GM18517 (cell line): ENCODE data around the gene GARIN5B.
"Not testable (repeated sequence)": the region's sequence is repeated elsewhere in the genome, so short reads cannot be mapped to it uniquely, and the experiment has no call there.

ENCODE experiments used
- ATAC-seq: cut with Tn5 transposase; IDR thresholded peaks from one replicate; pipeline ENCODE4 v1.9.1; 2021; ENCODE audit warnings: mild to moderate bottlenecking, moderate library complexity; ENCODE audit not compliant: unreplicated experiment

GARIN5B gene

GRCh38 chr19:55362990-55363716 is at the start of gene GARIN5B:
Gene GARIN5B, minus strand, starts transcription at chr19:55363260. Its CDS starts 194 bp downstream, at chr19:55363066.
- ATAC-seq: no peak

GRCh38 chr19:55410168-55410567 is 47.1 kb upstream of the GARIN5B start:
- ATAC-seq: no peak

- not testable (repeated sequence) for ATAC-seq
Measured at GRCh38 chr19:55409179-55409578, 46.1 kb upstream of the GARIN5B start.

GRCh38 chr19:55408533-55408872 is 45.4 kb upstream of the GARIN5B start:
- no peak for ATAC-seq

- peak; percentile 84 for ATAC-seq
Measured at GRCh38 chr19:55407800-55408532, 44.9 kb upstream of the GARIN5B start.

GRCh38 chr19:55407550-55407799 is 44.4 kb upstream of the GARIN5B start, which contains the start of gene UBE2S:
Gene UBE2S, minus strand, starts transcription at chr19:55407788. Its CDS starts 199 bp downstream, at chr19:55407589.
- ATAC-seq: not testable (repeated sequence)

GRCh38 chr19:55406826-55407549 is 43.9 kb upstream of the GARIN5B start:
- peak; percentile 26 for ATAC-seq

- no peak for ATAC-seq
Measured at GRCh38 chr19:55406091-55406825, 43.2 kb upstream of the GARIN5B start.

GRCh38 chr19:55405638-55406037 is 42.6 kb upstream of the GARIN5B start:
- no peak for ATAC-seq

- ATAC-seq: no peak
Measured at GRCh38 chr19:55402509-55402908, 39.4 kb upstream of the GARIN5B start.

- not testable (repeated sequence) for ATAC-seq
Measured at GRCh38 chr19:55401390-55401789, 38.3 kb upstream of the GARIN5B start.

GRCh38 chr19:55400281-55401087 is 37.4 kb upstream of the GARIN5B start:
- no peak for ATAC-seq

GRCh38 chr19:55398200-55398925 is 35.3 kb upstream of the GARIN5B start:
- ATAC-seq: no peak

GRCh38 chr19:55392820-55393761 is 30.0 kb upstream of the GARIN5B start:
- ATAC-seq: no peak

- no peak for ATAC-seq
Measured at GRCh38 chr19:55391702-55392615, 28.9 kb upstream of the GARIN5B start.

GRCh38 chr19:55391191-55391670 is 28.2 kb upstream of the GARIN5B start:
- ATAC-seq: no peak

- ATAC-seq: no peak
Measured at GRCh38 chr19:55390461-55390880, 27.4 kb upstream of the GARIN5B start.
